ENCODE results near the gene UGCG.
A peak's percentile ranks its signal among the peaks of the same experiment; 100 is the strongest.
"Not testable (repeated sequence)": the region's sequence is repeated elsewhere in the genome, so short reads cannot be mapped to it uniquely, and the experiment has no call there.

Gene UGCG

GRCh38 chr9:111895996-111896941 lies at the start of gene UGCG:
TSS of gene UGCG (plus strand) at chr9:111896814. CDS start at chr9:111897216, 402 bp downstream.
- peak; percentile 91 for DNase-seq

GRCh38 chr9:111851553-111851952 lies 45.1 kb upstream of the UGCG start:
- DNase-seq = no peak

- no peak for DNase-seq
Measured at GRCh38 chr9:111852291-111852690, 44.3 kb upstream of the UGCG start.

- DNase-seq = no peak
Measured at GRCh38 chr9:111853450-111853827, 43.2 kb upstream of the UGCG start.

GRCh38 chr9:111854799-111855198 lies 41.8 kb upstream of the UGCG start:
- DNase-seq = no peak

- no peak for DNase-seq
Measured at GRCh38 chr9:111857555-111858211, 38.9 kb upstream of the UGCG start.

- DNase-seq = no peak
Measured at GRCh38 chr9:111860443-111860842, 36.2 kb upstream of the UGCG start.

GRCh38 chr9:111863636-111864035 lies 33.0 kb upstream of the UGCG start:
- DNase-seq = no peak

GRCh38 chr9:111866976-111867375 lies 29.6 kb upstream of the UGCG start:
- no peak for DNase-seq

GRCh38 chr9:111868475-111868874 lies 28.1 kb upstream of the UGCG start:
- DNase-seq = no peak

- DNase-seq = no peak
Measured at GRCh38 chr9:111870774-111871498, 25.7 kb upstream of the UGCG start.

GRCh38 chr9:111871499-111871855 lies 25.1 kb upstream of the UGCG start:
- no peak for DNase-seq

GRCh38 chr9:111872886-111873285 lies 23.7 kb upstream of the UGCG start:
- DNase-seq = no peak

GRCh38 chr9:111873901-111874300 lies 22.7 kb upstream of the UGCG start:
- no peak for DNase-seq

- no peak for DNase-seq
Measured at GRCh38 chr9:111874500-111874899, 22.1 kb upstream of the UGCG start.

GRCh38 chr9:111875291-111875690 lies 21.3 kb upstream of the UGCG start:
- DNase-seq = not testable (repeated sequence)

GRCh38 chr9:111875691-111876090 lies 20.9 kb upstream of the UGCG start:
- DNase-seq = not testable (repeated sequence)

- no peak for DNase-seq
Measured at GRCh38 chr9:111876179-111876578, 20.4 kb upstream of the UGCG start.

- DNase-seq = no peak
Measured at GRCh38 chr9:111877420-111877819, 19.2 kb upstream of the UGCG start.

- DNase-seq = no peak
Measured at GRCh38 chr9:111878946-111879345, 17.7 kb upstream of the UGCG start.

GRCh38 chr9:111886983-111887718 lies 9.5 kb upstream of the UGCG start:
- no peak for DNase-seq

- no peak for DNase-seq
Measured at GRCh38 chr9:111890334-111890733, 6.3 kb upstream of the UGCG start.

- DNase-seq = not testable (repeated sequence)
Measured at GRCh38 chr9:111890867-111891266, 5.7 kb upstream of the UGCG start.

All from activated T-cell treated with anti-CD3 and anti-CD28 coated beads, Interleukin-2, amount 50 U/mL, for 1 hour (primary cell).